Measurements from ENCODE around the gene PRCP.

- TF ChIP-seq, protein P1, sequence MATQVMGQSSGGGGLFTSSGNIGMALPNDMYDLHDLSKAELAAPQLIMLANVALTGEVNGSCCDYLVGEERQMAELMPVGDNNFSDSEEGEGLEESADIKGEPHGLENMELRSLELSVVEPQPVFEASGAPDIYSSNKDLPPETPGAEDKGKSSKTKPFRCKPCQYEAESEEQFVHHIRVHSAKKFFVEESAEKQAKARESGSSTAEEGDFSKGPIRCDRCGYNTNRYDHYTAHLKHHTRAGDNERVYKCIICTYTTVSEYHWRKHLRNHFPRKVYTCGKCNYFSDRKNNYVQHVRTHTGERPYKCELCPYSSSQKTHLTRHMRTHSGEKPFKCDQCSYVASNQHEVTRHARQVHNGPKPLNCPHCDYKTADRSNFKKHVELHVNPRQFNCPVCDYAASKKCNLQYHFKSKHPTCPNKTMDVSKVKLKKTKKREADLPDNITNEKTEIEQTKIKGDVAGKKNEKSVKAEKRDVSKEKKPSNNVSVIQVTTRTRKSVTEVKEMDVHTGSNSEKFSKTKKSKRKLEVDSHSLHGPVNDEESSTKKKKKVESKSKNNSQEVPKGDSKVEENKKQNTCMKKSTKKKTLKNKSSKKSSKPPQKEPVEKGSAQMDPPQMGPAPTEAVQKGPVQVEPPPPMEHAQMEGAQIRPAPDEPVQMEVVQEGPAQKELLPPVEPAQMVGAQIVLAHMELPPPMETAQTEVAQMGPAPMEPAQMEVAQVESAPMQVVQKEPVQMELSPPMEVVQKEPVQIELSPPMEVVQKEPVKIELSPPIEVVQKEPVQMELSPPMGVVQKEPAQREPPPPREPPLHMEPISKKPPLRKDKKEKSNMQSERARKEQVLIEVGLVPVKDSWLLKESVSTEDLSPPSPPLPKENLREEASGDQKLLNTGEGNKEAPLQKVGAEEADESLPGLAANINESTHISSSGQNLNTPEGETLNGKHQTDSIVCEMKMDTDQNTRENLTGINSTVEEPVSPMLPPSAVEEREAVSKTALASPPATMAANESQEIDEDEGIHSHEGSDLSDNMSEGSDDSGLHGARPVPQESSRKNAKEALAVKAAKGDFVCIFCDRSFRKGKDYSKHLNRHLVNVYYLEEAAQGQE (IDR thresholded peaks at IDR 0.05; ENCODE audit: insufficient read depth in 1 of 2, low read depth in 2 of 2, low read length in 2 of 2), result no peak
- TF ChIP-seq POLR2AphosphoS5 (IDR thresholded peaks at IDR 0.05; ENCODE audit: low read depth, low read length) (no peak), SIN3A (IDR thresholded peaks at IDR 0.05; ENCODE audit: borderline replicate concordance, insufficient read depth, low read length) (no peak), TAF1 (IDR thresholded peaks at IDR 0.05; ENCODE audit: borderline replicate concordance, insufficient read depth, low read length) (no peak)
Measured at GRCh38 chr11:82906236-82906635, 6.0 kb upstream of the PRCP start.
